ENCODE measurements around the gene CUX1.

DNA sequence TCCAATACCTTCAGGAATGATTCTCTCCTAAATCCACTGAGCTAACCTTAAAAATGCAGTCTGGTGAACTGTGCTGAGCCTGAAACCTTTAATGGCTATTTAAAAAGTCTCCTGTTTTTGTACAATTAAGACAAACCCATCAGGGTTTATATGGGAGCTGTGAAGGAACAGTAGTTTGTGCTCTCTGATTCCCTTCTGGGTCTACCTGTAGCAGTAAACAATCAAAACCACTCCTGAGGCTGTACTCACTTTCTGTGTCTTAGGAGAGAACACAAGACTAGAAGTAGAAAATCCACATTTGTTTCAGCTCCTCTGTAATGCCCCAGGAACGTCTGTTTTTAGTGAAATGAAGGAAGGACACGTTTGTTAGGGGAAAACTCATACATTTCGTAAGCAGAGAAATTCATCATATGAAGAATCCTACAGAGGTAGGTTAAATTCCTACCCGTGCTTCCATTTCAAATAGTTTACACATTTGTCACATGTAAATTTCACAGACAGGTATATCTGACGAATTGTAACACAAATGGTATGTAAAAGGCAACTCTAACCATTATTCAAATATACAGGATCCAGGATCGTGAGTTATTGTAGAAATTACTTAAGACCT is 2.6 kb downstream of the CUX1 start:
- TF ChIP-seq, protein P1, sequence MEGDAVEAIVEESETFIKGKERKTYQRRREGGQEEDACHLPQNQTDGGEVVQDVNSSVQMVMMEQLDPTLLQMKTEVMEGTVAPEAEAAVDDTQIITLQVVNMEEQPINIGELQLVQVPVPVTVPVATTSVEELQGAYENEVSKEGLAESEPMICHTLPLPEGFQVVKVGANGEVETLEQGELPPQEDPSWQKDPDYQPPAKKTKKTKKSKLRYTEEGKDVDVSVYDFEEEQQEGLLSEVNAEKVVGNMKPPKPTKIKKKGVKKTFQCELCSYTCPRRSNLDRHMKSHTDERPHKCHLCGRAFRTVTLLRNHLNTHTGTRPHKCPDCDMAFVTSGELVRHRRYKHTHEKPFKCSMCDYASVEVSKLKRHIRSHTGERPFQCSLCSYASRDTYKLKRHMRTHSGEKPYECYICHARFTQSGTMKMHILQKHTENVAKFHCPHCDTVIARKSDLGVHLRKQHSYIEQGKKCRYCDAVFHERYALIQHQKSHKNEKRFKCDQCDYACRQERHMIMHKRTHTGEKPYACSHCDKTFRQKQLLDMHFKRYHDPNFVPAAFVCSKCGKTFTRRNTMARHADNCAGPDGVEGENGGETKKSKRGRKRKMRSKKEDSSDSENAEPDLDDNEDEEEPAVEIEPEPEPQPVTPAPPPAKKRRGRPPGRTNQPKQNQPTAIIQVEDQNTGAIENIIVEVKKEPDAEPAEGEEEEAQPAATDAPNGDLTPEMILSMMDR (IDR thresholded peaks at IDR 0.05): no peak
- TF ChIP-seq POLR2A (IDR thresholded peaks at IDR 0.05): no peak

Measured in uterus (tissue), 2 donors.